GM19463 (cell line): ENCODE measurements around the gene OR4K1.
"Not testable (repeated sequence)": the region's sequence is repeated elsewhere in the genome, so short reads cannot be mapped to it uniquely, and the experiment has no call there.

Experiments used
- ATAC-seq: cut with Tn5 transposase; IDR thresholded peaks from one replicate; pipeline ENCODE4 v1.9.1; 2021; ENCODE audit warnings: mild to moderate bottlenecking, moderate library complexity; ENCODE audit not compliant: unreplicated experiment

The OR4K1 gene

GRCh38 chr14:19930617-19931016, at the start of gene OR4K1:
OR4K1 (plus strand) TSS chr14:19930917; CDS start chr14:19935667, 4,750 bp downstream.
- no peak for ATAC-seq

GRCh38 chr14:19895282-19895681, 35.4 kb upstream of the OR4K1 start:
- no peak for ATAC-seq

GRCh38 chr14:19900999-19901398, 29.7 kb upstream of the OR4K1 start:
- ATAC-seq, result no peak

- no peak for ATAC-seq
Measured at GRCh38 chr14:19902409-19902808, 28.3 kb upstream of the OR4K1 start.

- ATAC-seq, result no peak
Measured at GRCh38 chr14:19906665-19907064, 24.1 kb upstream of the OR4K1 start.

GRCh38 chr14:19911114-19911513, 19.6 kb upstream of the OR4K1 start:
- no peak for ATAC-seq

GRCh38 chr14:19917243-19917642, 13.5 kb upstream of the OR4K1 start:
- ATAC-seq, result no peak

- ATAC-seq, result no peak
Measured at GRCh38 chr14:19917955-19918518, 12.7 kb upstream of the OR4K1 start.

GRCh38 chr14:19918553-19919264, 12.0 kb upstream of the OR4K1 start:
- no peak for ATAC-seq

GRCh38 chr14:19920021-19920657, 10.6 kb upstream of the OR4K1 start, which contains the start of gene OR4K5:
OR4K5 (plus strand) TSS chr14:19920607; CDS start chr14:19920607, 0 bp downstream.
- ATAC-seq, result no peak

GRCh38 chr14:19941668-19942067, 11.0 kb downstream of the OR4K1 start:
- ATAC-seq, result no peak

- no peak for ATAC-seq
Measured at GRCh38 chr14:19947413-19948090, 16.8 kb downstream of the OR4K1 start.

GRCh38 chr14:19949218-19949617, 18.5 kb downstream of the OR4K1 start:
- ATAC-seq, result no peak

- ATAC-seq, result not testable (repeated sequence)
Measured at GRCh38 chr14:19969735-19970134, 39.0 kb downstream of the OR4K1 start.

- ATAC-seq, result no peak
Measured at GRCh38 chr14:19974844-19975243, 44.1 kb downstream of the OR4K1 start.

- ATAC-seq, result no peak
Measured at GRCh38 chr14:19975291-19975690, 44.6 kb downstream of the OR4K1 start, which contains the start of gene OR4K15. OR4K15 (plus strand) TSS chr14:19975591; CDS start chr14:19975591, 0 bp downstream.
